H1 (cell line): ENCODE measurements around the gene DCHS1. TPM values are rescaled to one million over a fixed set of nuclear protein-coding genes. Genes with fewer than 3 reads are reported as not detected.

ENCODE experiments used
- CBX8 ChIP-seq: fragments of 300-800, 300-1000 bp; sonication (generic); IDR thresholded peaks from 2 replicates; pipeline ENCODE4 v1.7.1; 2016; ENCODE audit warnings: low read depth, low read length, borderline replicate concordance
- CHD2 ChIP-seq: IDR thresholded peaks from 2 replicates; pipeline ENCODE4 v1.6.1; 2012; ENCODE audit warnings: low read length, improper control_type of control experiment
- CREB1 ChIP-seq: IDR thresholded peaks from 2 replicates; pipeline ENCODE4 v1.6.1; 2012; ENCODE audit warnings: inconsistent platforms
- CTBP2 ChIP-seq: IDR thresholded peaks from 2 replicates; pipeline ENCODE4 v1.7.0; 2011; ENCODE audit warnings: borderline replicate concordance, mild to moderate bottlenecking, moderate library complexity, mixed read lengths, low read length; ENCODE audit not compliant: insufficient read depth, insufficient read length
- EGR1 ChIP-seq: IDR thresholded peaks from 2 replicates; pipeline ENCODE4 v1.6.1; 2011; ENCODE audit warnings: low read depth, low read length, borderline replicate concordance
- EZH2 ChIP-seq: fragments of 200-600 bp; sonication (generic); IDR thresholded peaks from 2 replicates; pipeline ENCODE4 v1.7.1; 2012; ENCODE audit warnings: low read depth, mild to moderate bottlenecking, moderate library complexity, low read length, inconsistent platforms; ENCODE audit not compliant: severe bottlenecking
- FOSL1 ChIP-seq: IDR thresholded peaks from 2 replicates; pipeline ENCODE4 v1.6.1; 2011; ENCODE audit warnings: mild to moderate bottlenecking, low read depth, low read length, moderate library complexity; ENCODE audit not compliant: insufficient read depth
- HDAC6 ChIP-seq: IDR thresholded peaks from one replicate; pipeline ENCODE4 v1.7.1; 2012; ENCODE audit warnings: low read depth, mild to moderate bottlenecking, inconsistent platforms, low read length, moderate library complexity
- JUN ChIP-seq: IDR thresholded peaks from 2 replicates; pipeline ENCODE4 v1.6.1; 2011; ENCODE audit warnings: low read depth, mild to moderate bottlenecking, improper control_type of control experiment, low read length
- JUND ChIP-seq: IDR thresholded peaks from 2 replicates; pipeline ENCODE4 v1.6.1; 2011; ENCODE audit warnings: mild to moderate bottlenecking, improper control_type of control experiment, low read length
- KDM4A ChIP-seq: IDR thresholded peaks from one replicate; pipeline ENCODE4 v1.7.1; 2012; ENCODE audit warnings: low read depth, mild to moderate bottlenecking, moderate library complexity, low read length, inconsistent platforms; ENCODE audit not compliant: severe bottlenecking
- MAX ChIP-seq: IDR thresholded peaks from 2 replicates; pipeline ENCODE4 v1.6.1; 2012; ENCODE audit warnings: inconsistent platforms
- NANOG ChIP-seq: IDR thresholded peaks from 2 replicates; pipeline ENCODE4 v1.6.1; 2011; ENCODE audit warnings: low read length, low read depth, mild to moderate bottlenecking, inconsistent platforms; ENCODE audit not compliant: insufficient read depth, poor library complexity, severe bottlenecking
- POLR2A ChIP-seq, 2 experiments: IDR thresholded peaks; 1 replicate in 1 of 2; 2 replicates in 1 of 2; pipeline ENCODE4 v1.6.1; 2011; ENCODE audit warnings: low read depth in 2 of 2, low read length in 2 of 2, mild to moderate bottlenecking in 2 of 2; ENCODE audit errors: control extremely low read depth in 1 of 2
- POLR2AphosphoS5 ChIP-seq: IDR thresholded peaks from 2 replicates; pipeline ENCODE4 v1.6.1; 2011; ENCODE audit warnings: low read depth, low read length
- RAD21 ChIP-seq, 2 experiments: IDR thresholded peaks in 1 of 2; conservative IDR thresholded peaks in 1 of 2; 2 replicates each; pipeline ENCODE4 v1.6.1; 2011; ENCODE audit warnings: low read depth in 2 of 2, low read length in 2 of 2, improper control_type of control experiment in 1 of 2, inconsistent platforms in 1 of 2, mild to moderate bottlenecking in 1 of 2, moderate library complexity in 1 of 2
- RBBP5 ChIP-seq: IDR thresholded peaks from 2 replicates; pipeline ENCODE4 v1.7.1; 2012; ENCODE audit warnings: low read depth, mild to moderate bottlenecking, inconsistent platforms, low read length, moderate library complexity, borderline replicate concordance
- RFX5 ChIP-seq: IDR thresholded peaks from 2 replicates; pipeline ENCODE4 v1.6.1; 2011; ENCODE audit warnings: low read depth, low read length, improper control_type of control experiment, borderline replicate concordance
- SIN3A ChIP-seq, 2 experiments: IDR thresholded peaks in 1 of 2; conservative IDR thresholded peaks in 1 of 2; 2 replicates each; pipeline ENCODE4 v1.6.1; 2011 to 2012; ENCODE audit warnings: low read length in 2 of 2, improper control_type of control experiment in 1 of 2, low read depth in 1 of 2, mild to moderate bottlenecking in 1 of 2
- SRF ChIP-seq: IDR thresholded peaks from 2 replicates; pipeline ENCODE4 v1.6.1; 2011; ENCODE audit warnings: mild to moderate bottlenecking, low read depth, low read length, moderate library complexity
- polyA plus RNA-seq, 7 experiments: library from polyadenylated mRNA; depleted of rRNA in 3 of 7; stranded (reverse) in 5 of 7; unstranded in 2 of 7; fragments of >200 nt in 5 of 7; fragments of 200-250 nt in 2 of 7; gene quantifications; 1 replicate in 5 of 7; 2 replicates in 1 of 7; 4 replicates in 1 of 7; pipeline versions ENCODE4 v1.2.1 to v1.2.3, GENCODE V29; 2011 to 2013; ENCODE audit warnings: missing spikeins in 2 of 7, mixed read lengths in 2 of 7
- total RNA-seq: library from RNA; stranded (reverse); fragmentation: NEBNext Ultra II Directional; extraction: Animal tissue kit (Norgen Biotek cat#: 25700); gene quantifications from 2 replicates; pipeline ENCODE4 v1.2.1, GENCODE V29; 2021

The DCHS1 gene
- total and polyA plus RNA-seq, 2 of the 8 experiments (the other 6 are each of a cell fraction or from before 2014, with no cell fraction given), result 8.2 to 10.5 TPM

GRCh38 chr11:6655020-6655789 lies 404 bp downstream of the DCHS1 start (continued):
- no peak; the same call in 1 of the 2 replicates for TF ChIP-seq RBBP5
- TF ChIP-seq NANOG, result no peak
- TF ChIP-seq KDM4A, result peak; percentile 22
- TF ChIP-seq RFX5, result no peak
- no peak for TF ChIP-seq POLR2AphosphoS5
- TF ChIP-seq FOSL1, result no peak
- TF ChIP-seq JUN, result no peak
- TF ChIP-seq POLR2A (IDR thresholded peaks at IDR 0.05; ENCODE audit: control extremely low read depth in 1 of 2, low read depth in 2 of 2, low read length in 2 of 2), result no peak
- TF ChIP-seq HDAC6, result no peak
- no peak for TF ChIP-seq RAD21 (IDR thresholded peaks at IDR 0.05 in 1 of 2, conservative IDR thresholded peaks at IDR 0.05 in 1 of 2; ENCODE audit: low read depth in 2 of 2, low read length in 2 of 2)
- no peak for TF ChIP-seq SRF
- TF ChIP-seq EGR1, result no peak
- TF ChIP-seq CHD2, result no peak
- TF ChIP-seq SIN3A (conservative IDR thresholded peaks at IDR 0.05 in 1 of 2, IDR thresholded peaks at IDR 0.05 in 1 of 2; ENCODE audit: low read depth in 1 of 2, low read length in 2 of 2), result 0 out of 4 replicates have a peak, but pooled peaks of 1 of the 2 experiments have one; percentile 36
- TF ChIP-seq CBX8, result no peak
- peak; percentile 46; the same call in 1 of the 2 replicates for TF ChIP-seq CREB1
- no peak for TF ChIP-seq EZH2
- TF ChIP-seq JUND, result no peak
- TF ChIP-seq CTBP2, result no peak
- TF ChIP-seq MAX, result peak; percentile 19; the same call in 1 of the 2 replicates
